HG03342 (cell line): Measurements from ENCODE around the gene SHLD2.
"Not testable (repeated sequence)": the region's sequence is repeated elsewhere in the genome, so short reads cannot be mapped to it uniquely, and the experiment has no call there.

ENCODE experiments used
- ATAC-seq: cut with Tn5 transposase; IDR thresholded peaks from one replicate; pipeline ENCODE4 v1.9.1; 2021; ENCODE audit warnings: mild to moderate bottlenecking, moderate library complexity; ENCODE audit not compliant: unreplicated experiment

SHLD2 gene

GRCh38 chr10:87211848-87212247 lies 116.8 kb downstream of the SHLD2 start:
- ATAC-seq, result not testable (repeated sequence)

DNA sequence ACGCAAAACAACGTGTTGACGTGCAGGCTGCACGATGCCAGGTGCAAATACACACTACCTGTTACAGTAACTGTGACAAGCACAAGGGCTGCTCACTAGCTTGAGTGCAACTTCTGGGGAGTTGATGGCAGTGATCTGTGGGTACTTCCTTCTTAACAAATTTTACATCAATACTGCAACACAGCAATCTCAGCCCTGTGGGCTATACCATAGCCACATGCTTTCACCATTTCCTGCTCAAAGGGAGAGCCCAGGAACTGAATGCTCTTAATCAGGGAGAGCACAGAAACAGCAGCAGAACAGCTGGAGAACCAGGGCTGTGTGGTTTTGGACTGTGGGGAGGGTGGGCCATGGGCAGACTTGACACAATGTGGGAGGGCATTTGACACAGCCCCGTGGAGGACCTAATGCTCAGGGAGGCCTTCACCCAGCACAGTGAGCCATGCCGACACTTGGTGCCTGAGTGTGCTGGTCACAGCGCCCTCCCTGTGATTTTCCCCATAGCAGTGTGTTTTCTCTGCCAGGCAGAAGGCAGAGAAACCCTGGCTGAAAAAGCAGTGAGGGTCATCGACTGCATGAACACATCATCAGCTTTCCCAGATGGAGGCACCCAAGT lies 118.3 kb downstream of the SHLD2 start:
- not testable (repeated sequence) for ATAC-seq

DNA sequence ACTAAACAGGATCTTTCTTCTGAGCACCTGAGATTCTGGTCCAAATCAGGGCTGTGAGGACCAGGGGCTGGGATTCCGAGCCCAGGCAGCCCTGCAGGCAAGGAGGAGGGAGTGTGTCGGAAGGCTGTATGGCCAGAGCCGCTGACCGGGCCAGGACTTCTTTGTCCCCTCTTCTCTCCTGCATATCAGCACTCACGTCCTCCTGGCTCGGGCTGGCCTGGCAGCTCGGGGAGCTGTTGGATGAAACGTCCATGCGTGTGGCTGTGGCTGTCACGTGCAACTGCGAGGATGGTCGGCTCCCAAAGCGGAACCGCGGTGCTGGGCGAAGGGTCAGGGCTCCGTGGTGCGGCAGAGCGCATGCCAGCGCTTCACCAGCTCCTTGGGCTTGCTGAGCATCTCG lies 118.8 kb downstream of the SHLD2 start:
- not testable (repeated sequence) for ATAC-seq

- not testable (repeated sequence) for ATAC-seq
These were observed 121.1 kb downstream of the SHLD2 start for GRCh38 chr10:87216120-87216519.

DNA sequence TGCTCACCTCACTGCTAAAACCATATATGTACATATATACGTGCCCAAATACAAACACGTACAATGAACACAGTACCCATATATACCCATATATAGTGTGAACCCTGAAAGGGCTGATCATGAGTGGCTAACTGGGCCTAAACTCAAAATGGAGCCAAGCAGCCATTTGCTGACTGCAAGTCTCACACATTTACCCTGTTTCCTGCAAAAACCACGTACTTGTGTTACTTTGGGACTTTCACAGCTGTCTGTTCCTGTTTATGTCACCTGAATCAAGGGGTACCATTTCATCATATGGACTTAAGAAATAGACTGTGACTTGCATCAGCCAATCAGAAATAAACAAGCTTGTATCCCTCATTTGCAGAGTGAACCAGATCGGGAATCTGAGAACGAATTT lies 124.4 kb downstream of the SHLD2 start:
- ATAC-seq, result not testable (repeated sequence)

- ATAC-seq, result not testable (repeated sequence)
These were observed 127.8 kb downstream of the SHLD2 start for GRCh38 chr10:87222789-87223188.

- ATAC-seq, result not testable (repeated sequence)
These were observed 130.1 kb downstream of the SHLD2 start, which contains the start of gene NUTM2A for GRCh38 chr10:87225148-87225547. NUTM2A (plus strand) TSS chr10:87225448; CDS start chr10:87225831, 383 bp downstream.

DNA sequence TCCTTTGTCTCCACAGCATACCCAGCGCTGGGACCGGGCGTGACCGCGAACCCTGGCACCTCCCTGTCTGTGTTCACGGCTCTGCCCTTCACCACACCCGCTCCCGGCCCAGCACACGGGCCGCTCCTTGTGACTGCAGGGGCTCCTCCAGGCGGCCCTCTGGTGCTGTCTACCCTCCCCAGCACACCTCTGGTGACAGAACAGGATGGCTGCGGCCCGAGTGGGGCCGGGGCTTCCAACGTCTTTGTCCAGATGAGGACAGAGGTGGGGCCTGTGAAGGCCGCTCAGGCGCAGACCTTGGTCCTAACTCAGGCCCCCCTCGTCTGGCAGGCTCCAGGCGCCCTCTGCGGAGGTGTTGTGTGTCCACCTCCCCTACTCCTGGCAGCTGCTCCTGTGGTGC lies 133.2 kb downstream of the SHLD2 start:
- not testable (repeated sequence) for ATAC-seq

DNA sequence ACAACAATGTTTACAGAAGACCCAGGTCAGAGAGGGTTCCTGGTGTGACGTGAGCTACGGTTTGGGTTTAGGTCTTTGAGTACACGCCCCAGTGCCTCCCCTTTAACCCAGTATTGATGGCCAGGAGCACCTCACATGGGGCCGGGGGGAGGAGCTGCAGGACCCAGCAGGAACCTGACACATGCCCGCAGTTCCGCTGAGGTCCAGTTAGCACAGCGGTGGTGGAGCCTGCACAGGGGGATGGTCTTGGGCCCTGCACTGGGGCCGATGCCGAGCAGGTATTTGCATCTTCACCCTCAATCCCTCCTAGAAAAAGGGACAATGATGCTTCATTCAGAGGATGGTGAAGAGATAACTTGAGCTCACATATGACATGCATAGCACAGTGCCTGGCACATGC lies 134.2 kb downstream of the SHLD2 start:
- ATAC-seq, result not testable (repeated sequence)

- not testable (repeated sequence) for ATAC-seq
These were observed 139.8 kb downstream of the SHLD2 start for GRCh38 chr10:87234854-87235253.

DNA sequence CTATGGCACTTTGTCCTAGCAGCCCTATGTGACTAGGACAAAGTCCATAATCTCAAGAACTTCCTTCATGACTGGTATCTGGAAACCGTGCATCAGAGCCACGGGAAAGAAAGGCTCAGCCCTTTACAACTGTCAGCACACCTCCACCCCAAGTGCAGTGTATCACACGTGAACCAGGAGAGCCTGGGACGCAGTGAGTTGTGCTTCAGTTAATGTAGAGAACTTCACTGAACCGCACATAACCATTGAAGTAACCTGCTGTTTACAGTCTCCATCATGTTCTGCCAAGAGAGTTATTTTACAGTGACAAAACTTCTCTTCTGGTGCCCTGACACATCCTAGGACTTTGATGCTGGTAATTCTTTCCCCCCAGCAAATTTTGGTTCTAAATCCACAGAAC lies 142.2 kb downstream of the SHLD2 start:
- not testable (repeated sequence) for ATAC-seq

DNA sequence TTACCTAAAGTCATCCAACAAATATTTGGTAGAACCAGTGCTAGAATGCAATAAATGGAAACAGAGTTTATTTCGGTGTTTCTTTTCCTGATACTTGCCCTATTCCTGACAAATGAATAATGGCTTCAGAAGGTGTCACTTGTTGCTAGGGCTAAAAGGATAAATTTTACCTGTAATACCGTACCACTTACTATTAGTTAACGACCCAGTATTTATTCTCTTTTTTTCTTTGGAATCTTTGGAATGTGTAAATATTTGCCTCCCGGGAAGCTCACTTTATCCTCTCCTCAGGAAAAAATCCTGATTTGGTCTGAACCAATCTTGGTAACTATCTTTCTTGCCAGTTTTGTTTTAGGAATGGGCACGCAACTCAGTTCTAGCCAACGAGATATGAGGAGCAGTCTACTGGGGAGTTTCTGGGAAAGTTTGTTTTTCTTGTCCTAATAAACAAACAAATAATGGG lies 144.4 kb downstream of the SHLD2 start:
- not testable (repeated sequence) for ATAC-seq
